Endodermal cell (in vitro differentiated cells): ENCODE data around the gene KLHDC8B. TPM values are rescaled to one million over a fixed set of nuclear protein-coding genes. Genes with fewer than 3 reads are reported as not detected.

ENCODE experiments used
- DNase-seq: peaks from one replicate; pipeline ENCODE4 v3.0.0-alpha.2; 2017
- H3K27ac ChIP-seq: 2 replicates; pipeline ENCODE4 v1.5.1; 2013; ENCODE audit warnings: mild to moderate bottlenecking, low read depth, low read length, moderate library complexity
- H3K27me3 ChIP-seq: 2 replicates; pipeline ENCODE4 v1.6.1; 2013; ENCODE audit warnings: mild to moderate bottlenecking, low read length, moderate library complexity; ENCODE audit not compliant: insufficient read depth, control insufficient read depth, poor library complexity, severe bottlenecking
- H3K36me3 ChIP-seq: 2 replicates; pipeline ENCODE4 v1.7.0; 2013; ENCODE audit warnings: mild to moderate bottlenecking, low read length, moderate library complexity; ENCODE audit not compliant: control insufficient read depth, insufficient read depth
- H3K4me1 ChIP-seq: one replicate; pipeline ENCODE4 v1.7.0; 2013; ENCODE audit warnings: low read length; ENCODE audit not compliant: control insufficient read depth, insufficient read depth
- H3K4me3 ChIP-seq: 2 replicates; pipeline ENCODE4 v1.5.1; 2013; ENCODE audit warnings: mild to moderate bottlenecking, low read length, moderate library complexity
- H3K9ac ChIP-seq: 2 replicates; pipeline ENCODE4 v1.6.1; 2013; ENCODE audit warnings: mild to moderate bottlenecking, low read length, moderate library complexity; ENCODE audit not compliant: poor library complexity, severe bottlenecking; ENCODE audit errors: extremely low read depth
- H3K9me3 ChIP-seq: 2 replicates; pipeline ENCODE4 v1.6.1; 2013; ENCODE audit warnings: mild to moderate bottlenecking, low read length, moderate library complexity; ENCODE audit not compliant: control insufficient read depth
- H3K27ac Mint-ChIP-seq: 2 replicates; pipeline ENCODE4 v1.8.0; 2020; ENCODE audit warnings: mixed read lengths
- H3K27me3 Mint-ChIP-seq: 2 replicates; pipeline ENCODE4 v1.8.0; 2021; ENCODE audit warnings: mild to moderate bottlenecking, mixed read lengths; ENCODE audit not compliant: insufficient read depth
- H3K36me3 Mint-ChIP-seq: 2 replicates; pipeline ENCODE4 v1.8.0; 2020; ENCODE audit warnings: low read depth, mixed read lengths
- H3K4me1 Mint-ChIP-seq: 2 replicates; pipeline ENCODE4 v1.8.0; 2020; ENCODE audit warnings: mixed read lengths
- H3K4me3 Mint-ChIP-seq: 2 replicates; pipeline ENCODE4 v1.8.0; 2020; ENCODE audit warnings: mild to moderate bottlenecking, moderate library complexity, mixed read lengths
- H3K9me3 Mint-ChIP-seq: 2 replicates; pipeline ENCODE4 v1.8.0; 2020; ENCODE audit warnings: mild to moderate bottlenecking, mixed read lengths
- CTCF ChIP-seq: fragments of 200-600 bp; sonication (generic); conservative IDR thresholded peaks from 2 replicates; pipeline ENCODE4 v1.5.0; 2021; ENCODE audit warnings: antibody characterized with exemption, mild to moderate bottlenecking
- WGBS, 2 experiments: methylation state at CpG; one replicate each; pipeline versions ENCODE4 v1.1.5 to v1.1.7; 2013; ENCODE audit warnings: missing lambda C conversion rate in 2 of 2, mixed read lengths in 1 of 2; ENCODE audit not compliant: insufficient coverage in 1 of 2, insufficient read length in 1 of 2; 5-methylcytosine and 5-hydroxymethylcytosine counted together
- total RNA-seq, 2 donors: library from RNA; stranded (reverse); fragmentation: NEBNext Ultra II Directional in 1 of 2; extraction: Animal tissue kit (Norgen Biotek cat#: 25700) in 1 of 2; gene quantifications; 2 replicates in 1 of 2; 3 replicates in 1 of 2; pipeline ENCODE4 v1.2.1, GENCODE V29; 2021

Gene KLHDC8B
- total RNA-seq, 2 donors from 2014 or later, result 33.5 to 36.1 TPM

DNA sequence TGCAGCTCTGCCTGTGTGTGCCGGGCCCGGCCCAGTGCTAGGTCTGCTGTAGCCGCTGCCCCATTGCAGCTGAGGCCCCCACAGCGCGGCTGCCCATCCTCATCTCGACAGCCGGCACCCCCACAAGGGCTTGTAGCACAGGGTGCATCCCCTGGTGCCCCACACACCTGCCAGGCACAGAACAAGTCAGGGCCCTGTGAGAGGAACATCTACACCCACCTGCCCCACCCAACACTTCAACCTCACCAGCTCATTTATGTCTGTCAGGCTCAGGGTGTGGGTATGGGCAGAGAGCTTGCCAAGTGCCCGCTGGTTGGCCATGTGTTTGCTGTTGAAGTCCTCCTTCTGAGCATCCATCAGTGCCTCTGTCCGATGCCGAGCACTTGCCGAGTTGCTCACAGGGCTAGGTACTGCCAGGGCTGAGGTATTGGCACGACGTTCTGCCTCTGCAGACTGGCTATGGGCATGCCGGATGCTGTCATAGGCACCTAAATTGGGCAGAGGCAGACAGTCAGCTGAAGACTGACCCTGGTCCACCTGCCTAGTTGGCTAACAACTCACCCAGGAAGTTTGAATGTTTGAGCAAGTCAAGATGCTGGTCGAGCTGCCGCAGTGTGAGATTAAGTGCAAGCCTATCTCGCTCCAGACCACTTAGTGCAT, 48.4 kb upstream of the KLHDC8B start:
- Histone ChIP-seq H3K9me3 (no peaks in the 10 kb centered on the region), H3K9ac (no peak overlapping the region), H3K4me1 (peaks cover 4% of the 10 kb centered on the region), H3K4me3 (no peak overlapping the region), H3K36me3 (peaks cover 41% of the 10 kb centered on the region), H3K27ac (no peak overlapping the region), H3K27me3 (no peaks in the 10 kb centered on the region)
- no peak overlapping the region for H3K4me3 Mint-ChIP-seq
- H3K4me1 Mint-ChIP-seq, result peaks cover 4% of the 10 kb centered on the region
- 91 to 93% methylated on average over 12 to 17 of the region's 17 CpGs for WGBS, 2 experiments
- no peaks in the 10 kb centered on the region for H3K27me3 Mint-ChIP-seq
- no peak for TF ChIP-seq CTCF
- H3K36me3 Mint-ChIP-seq, result peaks cover 23% of the 10 kb centered on the region
- H3K9me3 Mint-ChIP-seq, result no peaks in the 10 kb centered on the region
- DNase-seq, result no peak
- no peak overlapping the region for H3K27ac Mint-ChIP-seq

DNA sequence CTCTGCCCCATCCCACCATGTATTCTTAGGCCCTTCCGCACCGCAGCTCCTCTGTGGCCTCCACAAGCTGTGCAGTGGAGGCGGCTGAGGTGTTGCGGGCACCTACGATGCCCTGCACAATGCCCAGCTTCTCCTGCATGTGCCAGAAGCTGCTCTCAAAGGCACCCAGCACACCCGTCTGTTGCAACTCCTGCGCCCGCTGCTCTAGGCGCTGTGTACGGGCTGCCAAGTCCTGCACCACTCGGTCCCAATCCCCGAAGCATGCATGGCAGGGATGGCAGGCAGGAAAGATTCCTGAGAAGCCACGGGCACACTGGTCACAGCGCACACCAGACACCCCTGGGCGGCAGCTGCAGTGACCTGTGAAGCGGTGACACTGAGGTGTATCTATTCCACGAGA, 47.7 kb upstream of the KLHDC8B start:
- no peaks in the 10 kb centered on the region for H3K9me3 Mint-ChIP-seq
- H3K4me1 ChIP-seq, result peaks cover 4% of the 10 kb centered on the region
- H3K36me3 ChIP-seq, result peaks cover 40% of the 10 kb centered on the region
- H3K36me3 Mint-ChIP-seq, result peaks cover 22% of the 10 kb centered on the region
- H3K9ac ChIP-seq, result no peak overlapping the region
- no peak overlapping the region for H3K4me3 ChIP-seq
- H3K4me1 Mint-ChIP-seq, result peaks cover 4% of the 10 kb centered on the region
- DNase-seq, result no peak
- H3K27ac Mint-ChIP-seq, result no peak overlapping the region
- H3K4me3 Mint-ChIP-seq, result no peak overlapping the region
- no peak overlapping the region for H3K27ac ChIP-seq
- 94 to 97% methylated on average over 14 to 17 of the region's 17 CpGs for WGBS, 2 experiments
- no peaks in the 10 kb centered on the region for H3K27me3 Mint-ChIP-seq
- no peak for TF ChIP-seq CTCF
- H3K27me3 ChIP-seq, result no peaks in the 10 kb centered on the region
- no peaks in the 10 kb centered on the region for H3K9me3 ChIP-seq

DNA sequence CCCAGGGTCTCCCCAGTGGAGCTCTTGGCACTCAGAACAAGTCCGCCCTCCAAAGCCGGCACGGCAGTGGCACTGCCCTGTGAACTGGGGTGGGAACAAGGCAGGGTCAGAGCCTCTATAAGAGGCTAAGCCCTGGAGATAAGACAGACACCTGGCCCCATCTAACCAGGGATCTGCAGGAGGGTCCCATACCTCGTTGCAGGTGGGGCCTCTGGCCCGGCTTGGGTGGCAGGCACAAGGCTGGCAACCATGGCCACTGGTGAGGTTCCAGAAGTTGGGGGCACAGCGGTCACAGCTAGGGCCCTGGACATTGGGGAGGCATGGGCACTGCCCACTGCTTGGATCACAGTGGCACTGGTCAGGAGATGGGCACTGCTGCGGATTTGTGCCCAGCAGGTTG, 47.2 kb upstream of the KLHDC8B start:
- Histone ChIP-seq H3K36me3 (peaks cover 35% of the 10 kb centered on the region), H3K27ac (no peak overlapping the region), H3K9ac (no peak overlapping the region), H3K9me3 (no peaks in the 10 kb centered on the region), H3K27me3 (no peaks in the 10 kb centered on the region), H3K4me1 (peaks cover 4% of the 10 kb centered on the region), H3K4me3 (no peak overlapping the region)
- H3K36me3 Mint-ChIP-seq, result peaks cover 17% of the 10 kb centered on the region
- H3K27me3 Mint-ChIP-seq, result no peaks in the 10 kb centered on the region
- H3K27ac Mint-ChIP-seq, result no peak overlapping the region
- 90 to 100% methylated on average over 7 of the region's 7 CpGs for WGBS, 2 experiments
- H3K4me1 Mint-ChIP-seq, result peaks cover 4% of the 10 kb centered on the region
- DNase-seq, result no peak
- no peak overlapping the region for H3K4me3 Mint-ChIP-seq
- no peaks in the 10 kb centered on the region for H3K9me3 Mint-ChIP-seq
- no peak for TF ChIP-seq CTCF
